ENCODE results near the gene IRF2BPL.

Gene IRF2BPL

DNA sequence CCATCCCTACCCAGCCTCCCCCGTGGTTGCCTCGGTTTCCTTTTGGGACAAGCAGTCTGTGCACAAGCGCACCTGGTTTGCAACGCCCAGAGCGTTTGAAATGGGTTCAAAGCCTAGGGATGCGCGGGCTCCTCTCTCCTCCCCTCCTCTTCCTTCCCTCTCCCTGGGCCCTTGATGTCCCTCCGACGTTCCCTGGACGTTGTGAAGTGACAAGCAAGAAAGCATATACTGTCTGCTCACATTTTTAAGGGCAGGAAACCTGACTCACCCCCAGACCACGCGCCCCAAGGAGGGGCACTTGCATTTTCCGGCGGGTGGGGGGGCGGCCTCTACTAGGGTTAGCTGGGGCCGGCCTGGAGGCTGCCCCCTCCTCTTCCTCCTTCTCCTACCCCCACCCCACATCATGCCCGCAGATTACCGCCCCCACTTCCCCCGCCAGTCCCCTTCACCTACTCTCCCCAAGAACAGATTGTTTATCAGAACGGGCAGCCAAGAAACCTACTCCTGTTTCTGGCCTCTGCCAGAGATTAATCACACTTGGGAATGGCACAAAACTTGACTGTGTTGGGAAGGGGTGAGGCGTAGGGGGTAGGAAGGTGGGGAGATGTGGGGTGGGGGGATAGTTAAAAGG, 9.5 kb upstream of the IRF2BPL start:
- TF ChIP-seq CTCF (IDR thresholded peaks at IDR 0.05; ENCODE audit: low read depth, low read length): no peak
- H3K4me3 ChIP-seq (ENCODE audit: low read depth, low read length): peak overlapping the region; percentile 40

DNA sequence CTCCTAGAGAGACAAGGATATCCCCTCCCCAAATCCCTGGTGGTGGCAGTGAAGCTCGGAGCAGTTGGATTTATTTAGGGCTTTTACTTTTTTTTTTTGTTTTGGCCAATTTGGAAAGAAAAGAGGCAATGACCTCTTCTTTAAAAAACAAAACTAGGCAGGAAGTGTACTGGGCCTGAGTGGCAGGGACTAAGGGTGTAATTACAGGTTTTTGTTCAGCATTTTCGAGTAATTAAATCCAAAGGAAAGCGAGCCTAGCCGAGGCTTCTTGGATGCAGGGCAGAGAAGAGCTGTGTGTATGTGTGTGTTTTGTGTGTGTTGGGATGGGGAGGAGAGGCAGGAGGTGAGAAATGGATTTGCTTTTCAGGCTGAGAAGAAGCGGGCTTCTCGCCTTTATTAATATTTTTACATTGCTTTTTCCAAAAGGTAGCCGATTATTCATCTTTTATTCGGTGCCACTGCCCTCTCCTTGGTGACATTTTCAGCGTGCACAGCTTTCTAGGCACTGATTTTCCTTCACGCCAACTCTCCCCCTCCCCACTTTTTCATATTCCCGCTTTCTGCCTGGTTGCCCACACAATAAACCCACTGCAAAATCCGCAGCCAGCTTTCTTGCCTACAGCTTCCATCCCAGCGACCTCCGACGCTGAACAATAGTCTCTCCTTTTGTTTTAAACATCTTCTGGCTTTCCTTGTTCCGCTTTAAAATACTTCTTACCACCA, 8.9 kb upstream of the IRF2BPL start:
- TF ChIP-seq CTCF (IDR thresholded peaks at IDR 0.05; ENCODE audit: low read depth, low read length): no peak
- H3K4me3 ChIP-seq (ENCODE audit: low read depth, low read length): peak overlapping the region; percentile 40

GRCh38 chr14:77036484-77037214, 8.1 kb upstream of the IRF2BPL start:
- no peak overlapping the region for H3K4me3 ChIP-seq (ENCODE audit: low read depth, low read length)
- no peak for TF ChIP-seq CTCF (IDR thresholded peaks at IDR 0.05; ENCODE audit: low read depth, low read length)

- no peak overlapping the region for H3K4me3 ChIP-seq (ENCODE audit: low read depth, low read length)
- TF ChIP-seq CTCF (IDR thresholded peaks at IDR 0.05; ENCODE audit: low read depth, low read length): no peak
These were observed 6.8 kb upstream of the IRF2BPL start for GRCh38 chr14:77035267-77035666.

DNA sequence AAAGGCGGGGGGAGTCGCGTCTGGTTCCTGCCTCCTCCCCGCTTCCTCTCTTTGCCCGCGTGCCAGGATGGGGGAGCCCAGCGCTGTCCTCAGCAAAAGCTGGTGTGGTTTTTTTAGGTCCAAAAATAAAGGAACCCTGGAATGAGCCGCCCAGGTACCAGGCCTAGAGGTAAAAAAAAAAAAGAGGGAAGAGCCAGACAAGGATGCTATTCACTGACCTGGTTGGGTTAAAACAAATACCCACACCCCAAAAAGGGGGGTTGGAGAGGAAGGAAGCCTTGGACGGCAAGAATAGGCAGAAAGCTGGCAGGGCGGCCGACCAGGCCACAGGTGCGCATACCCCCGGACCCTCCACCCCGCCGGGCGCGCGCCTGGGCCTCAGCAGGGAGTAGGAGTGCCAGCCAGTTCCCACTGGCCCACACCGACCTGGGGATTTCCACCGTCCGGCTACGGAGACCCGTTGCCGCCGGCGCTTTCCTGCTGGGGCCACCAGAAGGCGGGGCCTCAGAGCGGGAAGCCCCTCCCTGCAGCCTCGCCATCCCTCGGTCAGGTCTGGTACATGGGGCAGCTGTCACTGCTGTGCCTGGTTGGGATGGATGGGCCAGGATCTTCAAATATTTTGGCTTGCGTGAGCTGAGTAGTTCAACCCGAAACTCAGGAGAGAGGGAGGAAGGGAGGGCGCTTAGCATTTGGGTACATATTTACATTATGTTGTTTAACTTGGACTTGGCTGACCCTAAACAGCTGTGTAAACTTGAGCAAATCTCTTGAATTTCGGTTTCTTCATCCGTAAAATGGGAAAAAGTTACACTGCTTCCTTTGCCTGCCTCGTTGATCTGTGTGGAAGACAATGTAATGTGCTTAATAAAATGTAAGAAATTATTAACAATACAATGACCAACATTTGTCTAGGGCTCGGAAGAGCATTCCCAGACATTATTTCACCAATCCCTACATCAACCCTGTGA, 5.4 kb upstream of the IRF2BPL start:
- no peak for TF ChIP-seq CTCF (IDR thresholded peaks at IDR 0.05; ENCODE audit: low read depth, low read length)
- peak overlapping the region; percentile 67 for H3K4me3 ChIP-seq (ENCODE audit: low read depth, low read length)

- H3K4me3 ChIP-seq (ENCODE audit: low read depth, low read length): peak overlapping the region; percentile 67
- TF ChIP-seq CTCF (IDR thresholded peaks at IDR 0.05; ENCODE audit: low read depth, low read length): no peak
These were observed 4.5 kb upstream of the IRF2BPL start for GRCh38 chr14:77032844-77033621.

Measured in WI38 (cell line).